HCEC 1CT (cell line): ENCODE measurements around the gene COL25A1.
A peak's percentile ranks its signal among the peaks of the same experiment; 100 is the strongest.

ENCODE experiments used
- DNase-seq: peaks from one replicate; pipeline ENCODE4 v3.0.0-alpha.2; 2017

COL25A1 gene

DNA sequence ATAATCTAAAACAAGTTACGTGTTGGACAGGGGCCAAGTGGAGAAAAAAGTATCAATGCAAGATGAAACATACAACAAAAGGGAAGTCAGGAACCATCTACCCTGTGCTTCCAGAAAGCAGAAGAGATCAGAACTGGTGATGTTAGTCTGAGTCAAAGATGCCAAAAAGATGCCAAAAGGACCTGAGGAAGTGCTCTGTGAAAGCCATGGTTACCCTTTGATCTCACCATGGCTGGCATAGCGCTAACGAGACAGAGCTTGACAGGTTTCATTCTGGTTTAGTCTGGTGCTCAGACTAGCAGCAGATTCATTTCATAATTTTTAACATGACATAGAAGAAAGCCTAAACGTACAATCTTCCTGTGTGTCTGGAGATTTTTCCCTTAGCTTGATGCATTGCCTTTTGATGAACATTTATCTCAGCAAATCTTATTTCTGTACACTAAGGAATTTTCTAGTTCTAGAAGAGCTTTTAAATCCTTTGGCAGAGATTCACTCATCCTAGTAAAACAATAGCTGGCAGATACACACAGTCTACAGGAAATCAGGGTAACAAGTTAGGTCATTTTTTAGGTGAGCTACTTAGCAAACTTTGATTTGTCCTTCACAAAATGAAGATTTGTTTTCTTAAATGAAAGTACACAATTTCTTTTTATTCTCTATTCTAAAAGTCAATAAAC lies 87.7 kb downstream of the COL25A1 start:
- no peak for DNase-seq

DNA sequence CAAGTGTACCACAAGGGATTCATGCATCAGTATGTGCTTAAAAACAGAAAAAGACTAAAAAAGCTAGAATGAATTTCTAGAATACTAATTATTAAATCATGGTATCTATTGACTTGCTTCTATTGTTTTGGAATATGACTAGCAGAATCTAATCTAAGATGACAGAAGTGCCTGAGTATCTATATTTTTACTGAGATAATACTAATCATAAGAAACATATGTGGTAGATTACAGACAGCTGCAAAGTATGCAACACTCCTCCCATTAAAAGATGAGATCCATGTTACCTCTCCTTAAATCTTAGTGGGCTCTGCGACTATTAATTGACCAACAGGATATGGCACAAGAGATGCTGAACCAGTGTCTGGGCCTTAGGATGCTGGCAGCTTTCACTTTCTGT lies 89.4 kb downstream of the COL25A1 start:
- DNase-seq: no peak

DNA sequence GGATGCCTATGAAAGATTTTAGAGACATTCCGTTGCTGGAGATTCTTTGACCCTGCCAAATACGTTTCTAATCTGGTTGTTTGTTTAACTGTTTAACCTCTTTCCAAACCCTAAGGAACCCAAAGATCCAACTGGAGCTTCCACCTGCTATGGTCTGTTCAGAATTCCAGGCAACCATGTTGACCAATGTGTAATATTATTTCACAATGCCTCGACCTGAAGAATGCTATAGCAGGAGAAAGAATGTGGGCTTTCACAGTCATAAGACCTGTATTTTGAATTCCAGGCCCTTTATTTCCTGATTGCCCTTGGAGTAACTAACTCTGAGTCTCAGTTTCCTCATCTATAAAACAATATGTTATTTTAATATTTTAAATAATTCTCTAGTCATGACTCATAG lies 90.8 kb downstream of the COL25A1 start:
- DNase-seq: peak; percentile 15

DNA sequence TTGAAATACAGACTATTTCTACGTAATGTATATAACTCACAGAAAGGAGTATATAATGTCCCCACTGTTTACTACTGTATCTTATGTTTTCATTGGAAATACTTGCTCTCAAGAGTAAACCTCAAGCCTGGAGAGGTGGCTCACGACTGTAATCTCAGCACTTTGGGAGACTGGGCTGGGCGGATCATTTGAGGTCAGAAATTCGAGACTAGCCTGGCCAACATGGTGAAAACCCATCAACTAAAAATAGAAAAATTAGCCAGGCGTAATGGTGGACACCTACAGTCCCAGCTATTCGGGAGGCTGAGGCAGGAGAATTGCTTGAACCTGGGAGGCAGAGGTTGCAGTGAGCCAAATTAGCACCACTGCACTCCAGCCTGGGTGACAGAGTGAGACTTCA lies 92.8 kb downstream of the COL25A1 start:
- DNase-seq: no peak

- DNase-seq: no peak
Observed at GRCh38 chr4:109207898-109208297, 94.6 kb downstream of the COL25A1 start.

DNA sequence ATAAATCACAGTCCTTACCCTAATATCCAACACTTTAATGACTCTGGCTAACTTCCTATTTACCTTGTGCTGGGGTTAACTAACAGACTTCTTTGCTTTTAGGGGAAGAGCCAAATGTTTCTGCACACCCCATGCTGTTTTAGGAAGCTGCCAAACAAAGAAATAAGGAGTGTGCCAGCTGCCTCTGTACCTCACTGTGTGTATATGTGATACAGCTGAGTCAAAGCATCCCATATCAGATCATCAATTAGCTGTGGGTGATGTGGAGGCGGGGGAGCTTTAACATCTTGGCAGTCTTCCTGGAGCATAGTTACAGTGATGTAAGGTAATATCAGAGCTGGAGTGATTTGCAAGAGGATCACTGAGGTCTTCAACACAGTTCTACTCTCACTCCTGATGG lies 95.4 kb downstream of the COL25A1 start:
- DNase-seq: peak; percentile 30

DNA sequence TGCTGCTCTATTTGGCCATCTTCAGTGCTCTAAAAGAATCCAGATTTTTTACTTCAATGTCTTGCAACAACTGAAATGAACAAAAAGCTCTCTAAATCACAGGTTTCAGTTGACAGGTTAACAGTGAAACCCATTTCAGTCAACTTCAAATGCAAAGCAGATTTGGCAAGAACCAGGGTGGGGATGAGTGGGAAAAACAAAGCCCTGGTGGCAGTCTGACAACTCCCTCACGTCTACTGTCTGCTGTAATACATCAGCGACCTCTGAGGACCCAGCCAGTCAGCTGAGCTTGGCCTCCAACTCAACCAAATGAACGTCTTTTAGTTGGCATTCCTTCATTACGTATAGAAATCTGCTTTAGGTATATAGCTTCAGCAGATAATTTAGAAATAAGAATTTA lies 95.8 kb downstream of the COL25A1 start:
- DNase-seq: no peak

GRCh38 chr4:109205186-109205585 lies 97.3 kb downstream of the COL25A1 start:
- no peak for DNase-seq

- DNase-seq: no peak
Observed at GRCh38 chr4:109199585-109199984, 102.9 kb downstream of the COL25A1 start.

GRCh38 chr4:109195646-109196045 lies 106.8 kb downstream of the COL25A1 start:
- DNase-seq: no peak

DNA sequence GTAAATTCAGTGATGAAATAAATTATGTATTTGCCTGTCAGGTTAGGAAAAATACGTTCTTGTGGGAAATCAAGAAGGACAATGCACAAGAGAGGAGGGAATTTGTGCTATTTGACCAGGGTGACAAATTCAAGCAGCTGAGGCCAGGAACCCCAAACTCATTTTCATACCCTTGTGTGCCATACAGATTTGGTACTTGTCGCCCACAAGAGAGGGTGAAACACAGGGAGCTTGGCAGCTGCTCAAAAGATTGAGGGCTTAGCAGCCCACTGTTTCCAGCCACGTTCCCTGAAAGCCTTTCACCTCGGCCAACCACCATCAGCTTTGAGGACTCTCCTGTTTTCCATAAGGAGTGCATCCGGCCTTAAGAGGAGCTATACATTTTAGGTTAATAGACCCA lies 111.2 kb downstream of the COL25A1 start:
- no peak for DNase-seq

DNA sequence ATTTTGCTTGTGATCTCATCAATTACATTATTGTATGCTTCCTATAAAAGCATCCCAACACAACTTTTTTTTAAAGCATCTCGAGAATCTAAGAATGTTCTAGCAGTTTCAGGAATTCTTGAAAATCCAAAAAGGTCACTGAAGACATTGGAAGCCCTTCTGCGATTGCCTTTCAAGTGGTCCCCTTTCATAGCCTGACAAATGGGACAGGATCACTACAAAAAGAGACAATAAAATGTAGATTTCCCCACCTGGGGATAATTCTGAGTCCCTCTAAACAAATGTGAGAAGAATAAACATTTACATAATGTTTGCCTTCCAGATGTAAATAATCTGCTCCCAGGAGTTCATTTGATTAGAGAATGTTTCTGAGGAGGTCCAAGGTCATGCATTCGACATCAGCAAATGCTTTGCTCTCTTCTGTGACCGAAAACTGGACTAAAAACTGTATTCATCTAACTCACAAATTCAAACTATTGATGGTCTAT lies 116.0 kb downstream of the COL25A1 start:
- DNase-seq: no peak

- DNase-seq: no peak
Observed at GRCh38 chr4:109185951-109186350, 116.5 kb downstream of the COL25A1 start.

DNA sequence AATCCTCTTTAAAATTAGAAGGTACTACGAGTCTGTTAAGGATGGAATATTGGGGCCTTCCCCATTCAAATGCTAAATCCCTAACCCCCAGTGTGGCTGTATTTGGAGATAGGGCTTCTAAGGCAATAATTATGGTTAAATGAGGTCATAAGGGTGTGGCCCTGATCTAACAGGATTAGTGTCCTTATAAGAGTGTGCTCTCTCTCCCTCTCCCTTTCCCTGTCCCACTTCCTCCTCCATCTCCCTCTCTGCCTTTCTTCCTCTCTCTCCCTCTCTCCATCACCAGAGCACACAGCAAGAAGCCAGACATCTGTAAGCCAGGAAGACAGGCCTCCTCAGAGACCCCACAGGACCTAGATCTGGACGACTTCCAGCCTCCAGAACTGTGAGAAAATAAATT lies 116.9 kb downstream of the COL25A1 start:
- no peak for DNase-seq

GRCh38 chr4:109184491-109184961 lies 117.9 kb downstream of the COL25A1 start:
- no peak for DNase-seq

DNA sequence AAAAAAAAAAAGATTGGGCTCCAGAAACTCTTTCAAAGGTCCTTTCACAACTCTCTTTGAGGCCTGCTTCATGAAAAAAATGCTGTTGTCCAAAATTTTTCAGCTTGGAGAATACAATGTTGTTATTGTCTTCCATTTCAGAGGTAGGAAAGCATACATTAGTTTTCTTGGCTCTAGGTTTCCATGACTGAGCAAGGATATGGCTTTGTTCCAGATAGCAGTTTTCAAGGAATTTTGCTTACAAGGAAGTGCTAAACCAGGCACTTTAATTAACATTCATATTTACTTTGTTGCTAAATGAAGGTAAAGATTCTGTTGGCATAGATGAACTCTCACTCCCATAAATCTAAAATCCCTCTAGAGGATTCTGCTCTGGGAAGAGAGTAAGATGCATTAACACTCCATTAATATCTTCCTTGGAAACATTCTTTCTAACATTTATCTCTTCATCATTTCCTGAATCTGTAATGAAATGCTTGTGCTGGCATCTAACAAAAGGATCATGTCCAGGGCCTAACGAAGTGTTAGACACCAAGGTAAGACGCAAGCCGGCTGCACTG lies 118.4 kb downstream of the COL25A1 start:
- no peak for DNase-seq

GRCh38 chr4:109182696-109183095 lies 119.8 kb downstream of the COL25A1 start:
- DNase-seq: no peak

DNA sequence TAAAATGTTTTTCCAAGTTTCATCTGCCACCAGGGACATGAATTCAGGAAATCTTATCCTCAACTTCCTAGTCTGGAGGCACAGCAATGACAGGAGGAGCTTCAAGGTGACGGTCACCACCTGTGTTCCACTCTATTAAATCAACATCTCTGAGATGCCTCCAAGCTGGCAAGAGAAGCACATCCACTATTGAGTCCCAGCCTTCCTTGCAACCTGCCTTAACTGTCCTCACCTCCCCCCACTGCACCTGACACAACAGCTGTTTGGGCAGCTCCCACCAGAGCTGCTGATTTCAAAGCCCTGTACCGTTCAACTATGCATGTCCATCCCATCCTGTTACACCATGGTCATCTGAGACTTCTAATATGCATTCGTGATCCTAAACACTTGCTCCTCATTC lies 123.4 kb downstream of the COL25A1 start:
- no peak for DNase-seq

DNA sequence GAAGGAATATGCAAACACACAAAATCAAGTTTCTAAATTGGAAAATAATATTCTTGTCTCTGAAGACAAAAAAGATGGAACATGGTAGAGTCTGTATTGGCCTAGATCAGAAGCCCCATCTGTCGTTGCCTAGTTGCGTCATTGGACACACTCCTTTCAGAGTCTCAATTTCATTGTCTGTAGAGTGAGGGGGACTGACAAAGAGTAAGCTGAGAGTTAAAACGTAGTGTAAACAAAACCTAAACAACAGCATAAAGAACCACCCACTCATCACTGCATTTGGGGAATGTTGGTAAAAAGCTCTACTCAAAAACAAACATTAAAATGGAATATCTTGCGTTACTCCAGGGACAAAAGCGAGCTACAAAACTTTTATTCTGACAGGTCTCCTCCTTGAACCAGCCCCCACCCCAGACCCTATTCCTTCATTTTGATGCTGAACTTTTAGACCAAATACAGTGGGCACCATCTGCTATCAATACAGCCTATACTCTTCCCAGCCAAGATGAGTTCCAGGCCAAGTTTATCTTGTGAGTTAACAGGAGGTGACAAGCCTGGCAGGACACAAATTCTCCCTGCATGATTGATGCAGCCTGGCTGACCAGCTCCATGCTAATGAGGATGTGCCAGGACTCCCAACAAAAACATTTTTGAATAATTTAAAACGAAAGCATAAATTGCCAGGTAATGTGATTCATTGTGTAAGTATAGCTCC lies 125.2 kb downstream of the COL25A1 start:
- no peak for DNase-seq

DNA sequence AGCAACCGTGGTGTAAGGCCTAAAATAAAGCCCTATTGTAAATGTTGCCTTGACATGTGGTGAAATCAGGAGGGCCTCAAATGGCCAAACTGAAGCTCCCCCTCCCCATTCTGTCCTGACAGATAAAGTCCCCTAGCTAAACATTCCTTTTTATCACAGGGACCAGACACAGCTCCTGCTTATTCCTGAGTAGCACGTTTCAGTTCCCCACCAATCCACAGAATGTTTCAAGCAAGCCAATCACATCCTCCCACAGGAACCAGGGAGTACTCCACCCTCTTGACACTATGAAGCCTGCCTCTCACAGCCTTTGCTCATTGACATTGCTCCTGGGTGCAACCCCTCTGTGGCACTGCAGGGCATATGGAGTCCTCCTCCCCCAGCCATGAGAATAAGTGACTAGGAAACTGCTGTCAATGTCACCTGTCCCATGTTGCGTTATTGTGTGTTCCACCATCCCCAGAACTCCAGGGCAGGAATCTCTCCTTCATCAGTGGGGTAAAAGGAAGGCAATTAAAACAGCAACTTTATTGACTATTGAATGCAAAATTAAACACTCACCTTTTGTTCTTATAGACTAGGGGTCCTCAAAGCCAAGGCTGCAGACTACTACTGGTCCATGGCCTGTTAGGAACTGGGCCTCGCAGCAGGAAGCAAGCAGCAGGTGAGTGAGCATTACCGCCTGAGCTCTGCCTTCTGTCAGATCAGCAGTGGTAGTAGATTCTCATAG lies 128.1 kb downstream of the COL25A1 start:
- DNase-seq: no peak

DNA sequence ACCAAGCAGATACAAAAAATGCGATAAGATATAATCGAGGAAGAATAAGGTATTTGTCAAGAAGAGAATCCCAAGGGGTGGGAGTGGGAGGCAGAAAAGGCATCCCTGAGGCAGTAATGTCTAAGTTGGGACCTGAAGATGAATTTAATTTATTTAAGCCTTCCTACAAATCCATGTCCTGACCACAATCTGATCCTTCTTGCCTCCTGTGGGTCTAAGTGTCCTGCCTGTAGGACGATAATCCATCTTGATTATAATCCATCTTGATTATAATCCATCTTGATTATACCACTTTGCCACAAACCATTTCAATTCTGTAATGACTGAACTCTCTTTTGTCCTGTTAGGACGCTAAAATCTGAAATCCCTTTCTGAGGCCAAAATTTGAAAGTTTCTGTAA lies 130.2 kb downstream of the COL25A1 start:
- DNase-seq: no peak

GRCh38 chr4:109171070-109171469 lies 131.4 kb downstream of the COL25A1 start:
- DNase-seq: peak; percentile 51

DNA sequence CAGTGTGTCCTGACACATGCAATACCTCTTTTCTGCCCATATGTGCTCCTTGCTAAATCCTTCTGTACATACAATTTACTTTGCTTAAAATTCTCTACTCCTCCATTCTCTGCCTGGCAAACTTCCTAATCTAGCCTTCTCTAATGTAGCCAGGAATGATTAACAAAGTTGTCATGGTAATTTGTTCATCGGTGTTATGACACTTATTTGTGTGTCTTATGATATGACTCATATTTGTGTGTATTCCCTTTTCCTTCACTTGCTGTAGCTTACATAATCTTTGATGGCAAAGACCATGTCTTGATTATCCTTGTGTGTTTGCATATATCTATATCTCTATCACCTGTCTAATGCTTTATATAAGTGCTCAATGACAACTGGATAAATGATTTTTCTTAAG lies 133.3 kb downstream of the COL25A1 start:
- peak; percentile 59 for DNase-seq
